Brain microvascular endothelial cell (primary cell): ENCODE data around the gene PTPN21.

ENCODE experiments used
- DNase-seq: peaks from one replicate; pipeline ENCODE4 v3.0.0-alpha.2; 2020
- H3K27ac ChIP-seq: fragments of 250-450 bp; sonication (Bioruptor Pico); 2 replicates; pipeline ENCODE4 v1.5.1; 2020; ENCODE audit warnings: mild to moderate bottlenecking, moderate library complexity
- H3K27me3 ChIP-seq: fragments of 250-450 bp; sonication (Bioruptor Pico); replicated peaks from 2 replicates; pipeline ENCODE4 v1.5.1; 2020; ENCODE audit warnings: mild to moderate bottlenecking
- H3K36me3 ChIP-seq: fragments of 250-450 bp; sonication (Bioruptor Pico); replicated peaks from 2 replicates; pipeline ENCODE4 v1.5.1; 2020; ENCODE audit warnings: mild to moderate bottlenecking
- H3K4me3 ChIP-seq: 2 replicates; pipeline ENCODE4 v1.5.1; 2011; ENCODE audit warnings: low read depth, mild to moderate bottlenecking, control low read depth, low read length, moderate library complexity
- CTCF ChIP-seq: IDR thresholded peaks from 2 replicates; pipeline ENCODE4 v1.5.1; 2011; ENCODE audit warnings: low read depth, mild to moderate bottlenecking, moderate library complexity, low read length, control low read depth, inconsistent platforms; ENCODE audit errors: missing control alignments
- in situ Hi-C: cut with HindIII; loops from 2 replicates; pipeline ENCODE4 v1.10.0; 2017; ENCODE audit warnings: low sequenced_read_pairs, low pct_ligation_motif_present

The PTPN21 gene

GRCh38 chr14:88504602-88505001, 50.2 kb downstream of the PTPN21 start:
- in situ Hi-C loops = no loop called here
- no peak for TF ChIP-seq CTCF
- Histone ChIP-seq H3K27ac (no peak overlapping the region), H3K27me3 (no peaks in the 10 kb centered on the region), H3K4me3 (no peak overlapping the region), H3K36me3 (peaks cover 19% of the 10 kb centered on the region)
- DNase-seq = no peak

GRCh38 chr14:88503754-88504406, 50.9 kb downstream of the PTPN21 start:
- in situ Hi-C loops = no loop called here
- no peak for TF ChIP-seq CTCF
- Histone ChIP-seq H3K4me3 (no peak overlapping the region), H3K36me3 (peaks cover 21% of the 10 kb centered on the region), H3K27me3 (no peaks in the 10 kb centered on the region), H3K27ac (no peak overlapping the region)
- DNase-seq = no peak

GRCh38 chr14:88502740-88503139, 52.1 kb downstream of the PTPN21 start:
- in situ Hi-C loops = no loop called here
- no peaks in the 10 kb centered on the region for H3K27me3 ChIP-seq
- no peak overlapping the region for H3K4me3 ChIP-seq
- no peak for TF ChIP-seq CTCF
- peaks cover 21% of the 10 kb centered on the region for H3K36me3 ChIP-seq
- no peak overlapping the region for H3K27ac ChIP-seq
- DNase-seq = no peak

GRCh38 chr14:88500611-88501010, 54.2 kb downstream of the PTPN21 start:
- no peaks in the 10 kb centered on the region for H3K27me3 ChIP-seq
- no peak overlapping the region for H3K27ac ChIP-seq
- DNase-seq = no peak
- in situ Hi-C loops = no loop called here
- H3K36me3 ChIP-seq = peaks cover 28% of the 10 kb centered on the region
- no peak for TF ChIP-seq CTCF
- H3K4me3 ChIP-seq = no peak overlapping the region

DNA sequence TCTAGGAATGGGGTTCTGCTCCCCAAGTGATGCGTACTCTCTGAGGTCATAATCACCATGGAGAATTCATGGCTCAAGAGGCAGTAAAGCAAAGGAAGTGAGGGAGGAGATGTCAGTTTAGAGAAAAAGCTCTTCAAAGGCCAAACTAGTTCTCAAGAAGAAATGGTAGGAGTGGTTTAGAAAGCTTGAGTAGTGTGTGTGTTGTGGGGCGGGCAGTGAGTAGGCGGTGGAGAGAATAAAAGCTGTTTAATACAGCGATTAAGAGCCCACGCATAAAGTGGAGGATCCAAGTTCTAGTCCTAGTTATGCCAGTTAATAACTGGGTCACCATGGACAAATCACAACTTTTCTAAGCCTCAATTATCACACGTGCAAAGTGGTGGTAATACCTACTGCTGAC, 55.6 kb downstream of the PTPN21 start:
- Histone ChIP-seq H3K27ac (no peak overlapping the region), H3K27me3 (no peaks in the 10 kb centered on the region), H3K4me3 (no peak overlapping the region), H3K36me3 (peaks cover 28% of the 10 kb centered on the region)
- DNase-seq = no peak
- no peak for TF ChIP-seq CTCF
- in situ Hi-C loops = no loop called here

DNA sequence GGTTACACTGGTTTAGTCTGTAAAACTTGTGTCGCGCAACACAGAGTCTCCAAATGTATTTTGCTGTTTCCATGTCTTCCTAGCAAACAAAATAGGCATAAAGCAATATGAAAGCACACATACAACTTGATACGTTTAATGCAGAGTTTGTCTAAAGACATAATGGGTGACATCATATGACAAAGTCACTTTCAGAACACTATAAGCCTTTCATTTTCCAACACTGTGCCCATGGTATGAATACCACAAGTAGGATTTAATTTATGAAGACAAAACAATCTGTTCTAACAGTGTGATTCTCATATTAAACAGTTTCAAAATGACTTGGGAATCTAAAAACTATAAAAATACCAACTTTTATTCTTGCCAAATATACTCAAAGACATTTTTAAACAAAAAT, 58.4 kb downstream of the PTPN21 start:
- Histone ChIP-seq H3K36me3 (peaks cover 26% of the 10 kb centered on the region), H3K27me3 (no peaks in the 10 kb centered on the region), H3K4me3 (no peak overlapping the region), H3K27ac (no peak overlapping the region)
- no peak for TF ChIP-seq CTCF
- in situ Hi-C loops = no loop called here
- DNase-seq = no peak
